Measurements from ENCODE around the gene SERPING1. TPM values are rescaled to one million over a fixed set of nuclear protein-coding genes. Genes with fewer than 3 reads are reported as not detected.

The SERPING1 gene
- total RNA-seq, 2 experiments from 2014 or later = 0.45 to 0.61 TPM

GRCh38 chr11:57568330-57568766 lies 29.1 kb upstream of the SERPING1 start:
- DNase-seq = peak; percentile 40
- peak; percentile 7 for ATAC-seq (ENCODE audit: low read depth)
- peaks cover 38% of the 10 kb centered on the region for H3K4me1 Mint-ChIP-seq
- peak overlapping the region; percentile 97 for H3K4me3 Mint-ChIP-seq
- H3K27me3 Mint-ChIP-seq = no peaks in the 10 kb centered on the region
- peak overlapping the region; percentile 97 for H3K27ac Mint-ChIP-seq
- POLR2A ChIA-PET = interaction anchor here (1.0 to 2.3 kb wide), 9 partner anchors 37 to 243 kb away, joined by 3 to 29 read pairs (median 5); partner anchors contain the start of genes CLP1, SELENOH and TIMM10
- no peaks in the 10 kb centered on the region for H3K9me3 Mint-ChIP-seq
- peaks cover 21% of the 10 kb centered on the region for H3K36me3 Mint-ChIP-seq

- H3K4me1 Mint-ChIP-seq = peaks cover 22% of the 10 kb centered on the region
- H3K4me3 Mint-ChIP-seq = peak overlapping the region; percentile 42
- H3K27me3 Mint-ChIP-seq = peaks cover 2% of the 10 kb centered on the region
- DNase-seq (no peak), ATAC-seq (ENCODE audit: low read depth) (no peak)
- peaks cover 2% of the 10 kb centered on the region for H3K36me3 Mint-ChIP-seq
- POLR2A ChIA-PET = no interaction called here
- H3K27ac Mint-ChIP-seq = peak overlapping the region; percentile 56
- H3K9me3 Mint-ChIP-seq = no peaks in the 10 kb centered on the region
Observed at GRCh38 chr11:57571606-57572005, 25.9 kb upstream of the SERPING1 start.

- Mint-ChIP-seq H3K4me3 (no peak overlapping the region), H3K4me1 (peaks cover 18% of the 10 kb centered on the region), H3K27ac (no peak overlapping the region), H3K36me3 (no peaks in the 10 kb centered on the region), H3K9me3 (no peaks in the 10 kb centered on the region), H3K27me3 (peaks cover 12% of the 10 kb centered on the region)
- POLR2A ChIA-PET = interaction anchor here (1.1 kb wide), 1 partner anchor 168 kb away, joined by 3 read pairs; no protein-coding TSS in a partner anchor
- no peak for ATAC-seq (ENCODE audit: low read depth)
- DNase-seq = no peak
Observed at GRCh38 chr11:57574061-57574460, 23.4 kb upstream of the SERPING1 start.

GRCh38 chr11:57584341-57584740 lies 13.1 kb upstream of the SERPING1 start:
- POLR2A ChIA-PET = no interaction called here
- Mint-ChIP-seq H3K4me3 (no peak overlapping the region), H3K27me3 (peaks cover 7% of the 10 kb centered on the region), H3K4me1 (peaks cover 9% of the 10 kb centered on the region), H3K27ac (no peak overlapping the region), H3K36me3 (no peaks in the 10 kb centered on the region), H3K9me3 (no peaks in the 10 kb centered on the region)
- no peak for ATAC-seq (ENCODE audit: low read depth)
- no peak for DNase-seq

GRCh38 chr11:57585301-57585700 lies 12.2 kb upstream of the SERPING1 start:
- POLR2A ChIA-PET = no interaction called here
- DNase-seq (no peak), ATAC-seq (ENCODE audit: low read depth) (no peak)
- no peaks in the 10 kb centered on the region for H3K36me3 Mint-ChIP-seq
- no peak overlapping the region for H3K4me3 Mint-ChIP-seq
- H3K27ac Mint-ChIP-seq = no peak overlapping the region
- H3K9me3 Mint-ChIP-seq = no peaks in the 10 kb centered on the region
- H3K27me3 Mint-ChIP-seq = peaks cover 8% of the 10 kb centered on the region
- peaks cover 9% of the 10 kb centered on the region for H3K4me1 Mint-ChIP-seq

GRCh38 chr11:57586711-57587245 lies 10.7 kb upstream of the SERPING1 start:
- no peaks in the 10 kb centered on the region for H3K36me3 Mint-ChIP-seq
- DNase-seq (no peak), ATAC-seq (ENCODE audit: low read depth) (no peak)
- POLR2A ChIA-PET = no interaction called here
- no peak overlapping the region for H3K4me3 Mint-ChIP-seq
- peaks cover 9% of the 10 kb centered on the region for H3K4me1 Mint-ChIP-seq
- H3K9me3 Mint-ChIP-seq = no peaks in the 10 kb centered on the region
- H3K27ac Mint-ChIP-seq = no peak overlapping the region
- H3K27me3 Mint-ChIP-seq = peaks cover 12% of the 10 kb centered on the region

GRCh38 chr11:57588046-57588710 lies 9.3 kb upstream of the SERPING1 start:
- Mint-ChIP-seq H3K27ac (no peak overlapping the region), H3K27me3 (peaks cover 12% of the 10 kb centered on the region), H3K4me3 (no peak overlapping the region), H3K36me3 (no peaks in the 10 kb centered on the region), H3K4me1 (peaks cover 9% of the 10 kb centered on the region), H3K9me3 (no peaks in the 10 kb centered on the region)
- no peak for ATAC-seq (ENCODE audit: low read depth)
- no peak for DNase-seq
- POLR2A ChIA-PET = no interaction called here

- H3K4me3 Mint-ChIP-seq = no peak overlapping the region
- H3K9me3 Mint-ChIP-seq = no peaks in the 10 kb centered on the region
- H3K27ac Mint-ChIP-seq = no peak overlapping the region
- ATAC-seq (ENCODE audit: low read depth) (no peak), DNase-seq (no peak)
- H3K36me3 Mint-ChIP-seq = no peaks in the 10 kb centered on the region
- H3K4me1 Mint-ChIP-seq = peaks cover 2% of the 10 kb centered on the region
- peaks cover 51% of the 10 kb centered on the region for H3K27me3 Mint-ChIP-seq
- POLR2A ChIA-PET = interaction anchor here (0.6 kb wide), 1 partner anchor 57 kb away, joined by 3 read pairs; no protein-coding TSS in a partner anchor
Observed at GRCh38 chr11:57596266-57596885, 1.1 kb upstream of the SERPING1 start.

- Mint-ChIP-seq H3K9me3 (no peaks in the 10 kb centered on the region), H3K4me1 (peaks cover 2% of the 10 kb centered on the region), H3K4me3 (peak overlapping the region; percentile 12), H3K27ac (no peak overlapping the region), H3K36me3 (no peaks in the 10 kb centered on the region), H3K27me3 (peaks cover 53% of the 10 kb centered on the region)
- no peak for DNase-seq
- POLR2A ChIA-PET = interaction anchor here (0.6 kb wide), 1 partner anchor 38 kb away, joined by 5 read pairs; no protein-coding TSS in a partner anchor
- ATAC-seq (ENCODE audit: low read depth) = no peak
Observed at GRCh38 chr11:57597916-57598830, 688 bp downstream of the SERPING1 start.

GRCh38 chr11:57598831-57599155 lies 1.3 kb downstream of the SERPING1 start:
- no peak for ATAC-seq (ENCODE audit: low read depth)
- Mint-ChIP-seq H3K9me3 (no peaks in the 10 kb centered on the region), H3K4me1 (peaks cover 2% of the 10 kb centered on the region), H3K36me3 (no peaks in the 10 kb centered on the region), H3K27ac (no peak overlapping the region), H3K27me3 (peaks cover 53% of the 10 kb centered on the region), H3K4me3 (no peak overlapping the region)
- no peak for DNase-seq
- POLR2A ChIA-PET = interaction anchor here (0.6 kb wide), 1 partner anchor 37 kb away, joined by 5 read pairs; no protein-coding TSS in a partner anchor

GRCh38 chr11:57599381-57599780 lies 1.9 kb downstream of the SERPING1 start:
- Mint-ChIP-seq H3K27ac (no peak overlapping the region), H3K4me1 (peaks cover 2% of the 10 kb centered on the region), H3K4me3 (no peak overlapping the region), H3K36me3 (no peaks in the 10 kb centered on the region), H3K27me3 (peaks cover 48% of the 10 kb centered on the region), H3K9me3 (no peaks in the 10 kb centered on the region)
- POLR2A ChIA-PET = no interaction called here
- DNase-seq (no peak), ATAC-seq (ENCODE audit: low read depth) (no peak)

- no peak for DNase-seq
- Mint-ChIP-seq H3K27me3 (peaks cover 46% of the 10 kb centered on the region), H3K9me3 (no peaks in the 10 kb centered on the region), H3K27ac (no peak overlapping the region), H3K36me3 (no peaks in the 10 kb centered on the region), H3K4me3 (no peak overlapping the region), H3K4me1 (peaks cover 2% of the 10 kb centered on the region)
- POLR2A ChIA-PET = interaction anchor here (0.7 kb wide), 1 partner anchor 38 kb away, joined by 3 read pairs; no protein-coding TSS in a partner anchor
- no peak for ATAC-seq (ENCODE audit: low read depth)
Observed at GRCh38 chr11:57601297-57601696, 3.8 kb downstream of the SERPING1 start.
